MM.1S (cell line): ENCODE results near the gene PCSK4.

ENCODE experiments used
- CTCF ChIP-seq: fragments of 300-600 bp; sonication (generic); IDR thresholded peaks from 2 replicates; pipeline ENCODE4 v1.5.1; 2016; ENCODE audit warnings: antibody characterized with exemption, low read length, mixed read lengths
- EZH2 ChIP-seq: fragments of 300-600 bp; sonication (generic); optimal IDR thresholded peaks from 2 replicates; pipeline ENCODE3; 2017; ENCODE audit warnings: low read depth, mild to moderate bottlenecking, antibody characterized with exemption, low read length, mixed read lengths
- EZH2phosphoT487 ChIP-seq: fragments of 300-600 bp; sonication (generic); IDR thresholded peaks from 2 replicates; pipeline ENCODE4 v1.6.1; 2018; ENCODE audit warnings: antibody characterized with exemption, low read length

GRCh38 chr19:1513499-1514294, 23.5 kb upstream of the PCSK4 start:
- TF ChIP-seq EZH2 (no peak), CTCF (peak; percentile 87), EZH2phosphoT487 (no peak)
